ENCODE results near the gene SCAPER. TPM values are rescaled to one million over a fixed set of nuclear protein-coding genes. Genes with fewer than 3 reads are reported as not detected.

The SCAPER gene
- total and polyA plus RNA-seq, 8 donors, result 4.9 to 136 (median 18.2) TPM

- no peaks in the 10 kb centered on the region for H3K27me3 ChIP-seq
- H3K4me3 ChIP-seq, result no peak overlapping the region
- intact Hi-C loops (cut with DNase I; ENCODE audit: low total_unique reads), result no loop called here
- TF ChIP-seq POLR2AphosphoS5 (IDR thresholded peaks at IDR 0.05) (no peak), CTCF (IDR thresholded peaks at IDR 0.05) (no peak), EP300 (IDR thresholded peaks at IDR 0.05) (no peak), POLR2A (IDR thresholded peaks at IDR 0.05) (no peak)
- no peak overlapping the region for H3K27ac ChIP-seq
- no peaks in the 10 kb centered on the region for H3K9me3 ChIP-seq
- peaks cover 0 to 10% (median 0%) of the 10 kb centered on the region in 4 donors for H3K36me3 ChIP-seq
- peaks cover 0 to 7% (median 0%) of the 10 kb centered on the region in 4 donors for H3K4me1 ChIP-seq
- 94 to 98% (median 97%) methylated on average over 3 of the region's 3 CpGs for WGBS, 5 donors
- no peak for DNase-seq
These were observed 546.7 kb downstream of the SCAPER start for GRCh38 chr15:76358453-76358852.

- intact Hi-C loops (cut with DNase I; ENCODE audit: low total_unique reads), result no loop called here
- H3K4me3 ChIP-seq, result no peak overlapping the region
- 67 to 78% (median 74%) methylated on average over 3 of the region's 3 CpGs for WGBS, 5 donors
- H3K4me1 ChIP-seq, result peaks cover 0 to 7% (median 0%) of the 10 kb centered on the region in 4 donors
- no peaks in the 10 kb centered on the region for H3K27me3 ChIP-seq
- peaks cover 0 to 10% (median 0%) of the 10 kb centered on the region in 4 donors for H3K36me3 ChIP-seq
- H3K9me3 ChIP-seq, result no peaks in the 10 kb centered on the region
- H3K27ac ChIP-seq, result no peak overlapping the region
- no peak for DNase-seq
- TF ChIP-seq POLR2AphosphoS5 (IDR thresholded peaks at IDR 0.05) (no peak), CTCF (IDR thresholded peaks at IDR 0.05) (no peak), POLR2A (IDR thresholded peaks at IDR 0.05) (no peak), EP300 (IDR thresholded peaks at IDR 0.05) (no peak)
These were observed 550.2 kb downstream of the SCAPER start for GRCh38 chr15:76354823-76355440.

DNA sequence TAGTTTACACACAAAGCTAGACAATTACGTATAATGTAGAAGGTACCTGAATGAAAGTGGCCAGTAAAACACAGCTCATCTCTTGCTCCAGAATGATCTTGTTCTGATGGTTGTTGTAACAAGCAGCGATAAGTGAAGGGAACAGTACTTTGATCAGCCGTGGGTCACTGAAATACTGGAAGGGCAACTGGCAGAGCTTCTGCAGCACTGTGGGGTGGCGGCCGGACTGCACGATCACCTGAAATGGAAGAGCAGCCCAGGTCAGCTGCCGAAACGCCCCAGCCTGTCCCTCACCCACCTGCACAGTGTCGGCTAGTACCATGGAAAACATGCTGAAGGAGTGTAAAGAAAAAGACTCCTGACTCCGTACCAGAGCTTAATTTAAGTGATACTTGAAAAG lies 551.2 kb downstream of the SCAPER start:
- intact Hi-C loops (cut with DNase I; ENCODE audit: low total_unique reads), result no loop called here
- no peaks in the 10 kb centered on the region for H3K4me1 ChIP-seq
- no peak overlapping the region for H3K27ac ChIP-seq
- WGBS, 5 donors, result 87 to 99% (median 93%) methylated on average over 10 of the region's 10 CpGs
- H3K4me3 ChIP-seq, result no peak overlapping the region
- H3K36me3 ChIP-seq, result peaks cover 0 to 4% (median 0%) of the 10 kb centered on the region in 4 donors
- DNase-seq, result no peak
- H3K9me3 ChIP-seq, result no peaks in the 10 kb centered on the region
- TF ChIP-seq POLR2AphosphoS5 (IDR thresholded peaks at IDR 0.05) (no peak), POLR2A (IDR thresholded peaks at IDR 0.05) (no peak), EP300 (IDR thresholded peaks at IDR 0.05) (no peak), CTCF (IDR thresholded peaks at IDR 0.05) (no peak)
- H3K27me3 ChIP-seq, result no peaks in the 10 kb centered on the region

DNA sequence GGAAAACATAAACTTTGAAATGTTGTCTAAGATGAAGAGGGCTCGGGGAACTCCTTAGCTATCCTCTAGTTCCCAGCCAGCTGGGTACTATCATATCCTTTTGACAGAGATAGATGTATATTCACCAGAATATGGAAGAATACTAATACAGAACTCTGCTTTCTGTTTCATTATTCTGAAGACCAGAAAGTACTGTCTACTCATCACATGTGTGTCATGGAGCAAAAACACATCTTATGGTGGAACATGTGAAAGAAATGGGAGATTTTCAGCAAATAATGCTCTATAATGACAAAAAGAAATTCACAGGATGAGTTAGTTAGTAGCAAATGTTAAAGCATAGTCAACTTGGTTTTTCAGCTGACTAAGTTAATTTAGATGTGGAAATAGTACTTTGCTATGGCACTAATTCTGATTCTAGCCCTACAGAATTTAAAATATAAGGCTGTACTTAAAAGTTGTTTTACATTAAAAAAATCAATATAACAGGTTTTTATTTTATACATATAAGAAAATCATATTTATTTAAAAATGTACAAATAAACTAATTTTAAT lies 552.0 kb downstream of the SCAPER start:
- Histone ChIP-seq H3K27ac (no peak overlapping the region), H3K4me1 (no peaks in the 10 kb centered on the region)

More for the DNA sequence above, 552.0 kb downstream of the SCAPER start:
- TF ChIP-seq POLR2A (IDR thresholded peaks at IDR 0.05) (no peak), EP300 (IDR thresholded peaks at IDR 0.05) (no peak), CTCF (IDR thresholded peaks at IDR 0.05) (no peak), POLR2AphosphoS5 (IDR thresholded peaks at IDR 0.05) (no peak)
- 90 to 95% (median 92%) methylated on average over 1 of the region's 1 CpG for WGBS, 5 donors
- H3K9me3 ChIP-seq, result no peaks in the 10 kb centered on the region
- H3K36me3 ChIP-seq, result peaks cover 0 to 4% (median 0%) of the 10 kb centered on the region in 4 donors
- no peaks in the 10 kb centered on the region for H3K27me3 ChIP-seq
- no peak for DNase-seq
- no peak overlapping the region for H3K4me3 ChIP-seq
- intact Hi-C loops (cut with DNase I; ENCODE audit: low total_unique reads), result no loop called here
